HUDEP-2 (cell line): Measurements from ENCODE around the gene OXSM.

Source experiments
- DNase-seq, 76 experiments: peaks; one replicate each; lab custom pipeline; 2025; ENCODE audit not compliant: unreplicated experiment in 76 of 76; lab: John Stamatoyannopoulos, UW

Gene OXSM

GRCh38 chr3:25801786-25802185 is 11.9 kb downstream of the OXSM start:
- DNase-seq = no peak

GRCh38 chr3:25803833-25804232 is 13.9 kb downstream of the OXSM start:
- no peak for DNase-seq

DNA sequence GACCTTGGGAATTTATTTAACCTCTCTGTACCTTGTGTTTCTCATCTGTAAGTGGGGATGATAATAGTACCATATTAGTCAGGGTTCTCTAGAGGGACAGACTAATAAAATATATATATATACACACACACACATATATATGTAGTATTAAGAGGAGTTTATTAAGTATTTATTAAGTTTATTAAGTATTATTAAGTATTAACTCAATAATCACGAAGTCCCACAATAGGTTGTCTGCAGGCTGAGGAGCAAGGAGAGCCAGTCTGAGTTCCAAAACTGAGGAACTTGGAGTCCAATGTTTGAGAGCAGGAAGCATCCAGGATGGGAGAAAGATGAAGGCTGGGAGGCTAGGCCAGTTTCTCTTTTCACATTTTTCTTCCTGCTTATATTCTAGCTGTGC is 14.8 kb downstream of the OXSM start:
- no peak for DNase-seq

DNA sequence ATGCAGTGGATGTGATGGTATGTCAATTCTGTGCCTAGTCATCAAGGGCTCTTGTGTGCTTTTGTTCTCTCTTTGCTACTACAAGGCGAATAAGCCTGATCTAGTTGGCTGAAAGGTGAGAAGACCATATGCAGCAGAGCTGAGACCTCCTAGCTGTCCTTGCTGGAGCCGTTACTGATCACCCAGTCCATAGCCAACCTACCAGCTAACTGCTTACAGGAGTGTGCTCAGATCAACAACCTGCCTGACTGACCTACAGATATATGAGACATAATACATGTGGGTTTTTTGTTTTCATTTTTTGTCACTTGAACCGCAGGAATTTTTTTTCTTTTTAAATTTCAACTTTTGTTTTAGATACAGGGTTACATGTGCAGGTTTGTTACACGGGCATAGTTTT is 22.8 kb downstream of the OXSM start:
- no peak for DNase-seq

DNA sequence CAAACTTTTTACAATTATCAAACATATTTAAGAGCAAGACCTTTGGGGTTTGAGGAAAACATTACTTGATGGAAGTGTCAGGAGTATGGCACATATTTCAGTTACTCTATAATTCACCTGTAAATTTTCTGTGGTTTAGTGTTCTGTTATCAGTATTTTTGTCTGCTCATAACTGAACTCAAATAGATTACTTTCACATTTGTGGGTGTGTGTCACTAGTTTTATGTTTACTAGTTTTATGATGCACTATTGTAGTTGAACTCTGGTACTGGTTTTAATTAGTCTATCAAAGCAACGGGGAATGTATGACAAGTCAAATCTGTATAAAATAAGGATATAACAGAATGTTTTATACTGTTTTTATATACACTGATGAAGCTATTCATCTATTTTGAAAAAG is 27.2 kb downstream of the OXSM start:
- DNase-seq = no peak

- DNase-seq = no peak
These were observed 27.7 kb downstream of the OXSM start for GRCh38 chr3:25817638-25818037.

- DNase-seq = no peak
These were observed 28.4 kb downstream of the OXSM start for GRCh38 chr3:25818335-25818734.

DNA sequence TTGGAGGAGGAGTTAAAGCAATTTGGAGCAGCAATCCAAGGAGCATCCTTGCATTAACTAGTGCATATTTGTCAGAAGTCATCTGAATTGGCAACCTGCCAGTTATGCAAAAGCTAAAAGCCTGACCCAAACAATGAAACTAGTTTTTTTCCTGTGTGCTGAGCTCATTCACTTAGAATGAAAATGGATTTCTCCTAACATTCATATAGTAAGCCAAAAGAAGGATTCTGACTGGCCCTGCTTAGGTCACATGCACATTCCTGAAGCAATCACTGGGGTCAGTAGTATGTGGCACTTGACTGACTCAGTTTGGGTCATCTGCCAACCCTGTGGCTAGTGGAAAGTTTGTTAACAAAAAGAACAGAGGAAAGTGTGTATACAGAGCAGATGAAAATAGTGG is 30.5 kb downstream of the OXSM start:
- peak in 4 of 76 experiments; percentile 4 to 30 (median 12) for DNase-seq

DNA sequence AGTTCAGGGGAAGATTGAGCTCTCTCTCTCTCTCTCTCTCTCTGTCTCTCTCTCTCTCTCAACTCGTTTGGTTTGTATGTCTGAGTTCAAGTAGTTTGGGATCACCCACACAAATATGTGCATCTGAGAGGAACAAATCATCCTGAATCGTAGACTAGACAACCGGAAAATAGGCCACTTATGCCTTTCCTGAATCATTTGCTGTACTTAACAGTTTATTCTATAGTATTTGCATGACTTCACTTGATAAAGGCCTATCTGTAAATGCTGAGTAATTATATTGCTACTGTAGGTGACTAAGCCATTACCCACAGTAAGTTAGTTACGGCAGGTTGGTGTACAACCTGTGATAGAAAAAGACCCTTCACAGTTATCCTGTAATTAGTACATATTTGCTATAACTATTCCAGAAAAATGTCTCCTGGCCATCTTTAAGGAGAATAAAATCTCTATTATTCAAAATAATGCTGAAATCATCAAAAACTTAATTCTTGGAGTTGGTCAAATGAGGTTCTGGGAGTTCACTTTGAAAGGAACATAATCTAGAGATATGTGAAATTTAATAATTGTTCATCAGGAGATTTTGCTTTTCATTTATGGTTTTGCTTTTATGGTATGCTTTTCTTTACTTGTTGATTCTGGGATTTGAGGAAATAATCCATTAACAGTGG is 31.1 kb downstream of the OXSM start:
- no peak for DNase-seq

DNA sequence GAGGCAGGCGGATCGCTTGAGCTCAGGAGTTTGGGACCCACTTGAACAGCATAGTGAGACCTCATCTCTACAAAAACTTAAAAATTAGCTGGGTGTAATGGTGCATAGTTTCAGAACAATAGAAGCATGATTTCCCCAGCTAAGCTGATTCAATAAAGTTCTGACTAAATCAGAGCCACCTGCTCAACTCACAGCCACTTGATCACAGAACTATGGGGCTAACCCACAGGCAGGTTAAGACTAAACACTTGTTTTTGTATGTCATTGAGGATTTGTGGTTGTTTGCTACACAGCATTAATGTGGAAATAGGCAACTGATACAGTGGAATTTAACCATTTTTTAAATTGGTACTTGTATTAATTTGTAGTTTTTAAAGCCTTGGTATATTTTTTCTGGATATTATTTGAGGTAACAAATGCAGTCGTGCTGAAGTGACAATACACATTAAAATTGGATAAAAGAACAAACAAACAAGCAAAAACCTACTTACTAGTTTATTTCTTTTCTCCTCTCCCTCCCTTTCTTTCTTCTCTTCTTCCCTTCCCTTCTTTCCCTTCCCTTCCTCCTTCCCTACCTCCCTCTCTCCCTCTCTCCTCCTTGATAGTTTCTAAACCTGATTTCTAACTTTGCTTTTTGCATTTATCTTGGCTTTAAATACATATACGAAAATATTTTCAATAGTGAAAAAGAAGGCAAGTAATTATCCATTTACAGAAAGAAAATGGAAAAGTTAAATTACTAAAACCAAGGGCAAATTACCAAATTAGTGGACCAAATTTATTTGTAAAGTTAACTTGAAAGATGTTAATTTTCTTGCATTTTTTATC is 32.1 kb downstream of the OXSM start:
- no peak for DNase-seq

DNA sequence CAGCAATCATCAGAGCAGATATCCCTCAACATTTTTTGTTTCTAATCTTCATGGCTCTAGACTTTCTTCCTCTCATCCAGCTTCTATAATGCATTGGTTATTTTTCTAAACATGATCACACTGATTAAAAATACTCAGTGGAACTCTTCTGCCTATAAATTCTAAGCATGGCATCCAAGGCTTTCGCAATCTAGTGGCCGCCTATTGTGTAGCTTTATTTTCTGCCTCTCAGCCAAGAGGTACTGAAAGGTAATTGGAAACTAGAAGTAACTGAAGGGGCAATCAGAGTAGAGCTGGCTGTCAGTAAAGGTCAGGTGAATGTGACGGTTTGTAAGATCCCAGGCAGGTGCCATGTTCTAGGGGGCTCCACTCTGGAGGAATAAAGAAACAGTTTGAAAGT is 33.4 kb downstream of the OXSM start:
- DNase-seq = no peak

- no peak for DNase-seq
These were observed 36.6 kb downstream of the OXSM start for GRCh38 chr3:25826510-25826909.

- no peak for DNase-seq
These were observed 40.7 kb downstream of the OXSM start for GRCh38 chr3:25830373-25831280.

- DNase-seq = peak in 3 of 76 experiments; percentile 1 to 6 (median 1)
These were observed 41.7 kb downstream of the OXSM start for GRCh38 chr3:25831578-25831977.

- DNase-seq = no peak
These were observed 44.5 kb downstream of the OXSM start for GRCh38 chr3:25834346-25834745.

- no peak for DNase-seq
These were observed 46.7 kb downstream of the OXSM start for GRCh38 chr3:25836579-25836978.

DNA sequence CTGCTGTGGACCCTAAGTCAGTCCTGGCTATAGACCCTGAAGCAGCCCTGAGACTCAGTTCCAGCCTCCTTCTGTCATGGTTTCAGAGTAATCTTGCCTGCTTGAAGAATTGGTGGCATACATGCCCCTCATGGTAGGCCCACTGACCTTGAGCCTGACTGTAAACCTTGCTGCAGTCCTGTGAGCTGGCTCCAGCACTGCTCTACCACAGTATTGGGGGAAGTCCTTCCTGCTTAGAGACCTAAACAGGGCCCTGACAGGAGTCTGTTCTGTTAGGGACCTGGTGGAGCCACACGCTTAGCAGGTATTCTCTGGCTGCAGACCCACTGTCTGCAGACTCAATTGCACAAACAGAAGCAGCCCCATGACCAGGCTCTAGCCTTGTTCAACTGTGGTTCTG is 47.1 kb downstream of the OXSM start:
- DNase-seq = no peak

- DNase-seq = no peak
These were observed 50.2 kb downstream of the OXSM start for GRCh38 chr3:25840099-25840498.

- DNase-seq = peak in 1 of 76 experiments; percentile 1
These were observed 53.4 kb downstream of the OXSM start for GRCh38 chr3:25843332-25843731.
